Epithelial cell of esophagus (primary cell): Measurements from ENCODE around the gene OAS3.

Source experiments
- DNase-seq: peaks from one replicate; pipeline ENCODE4 v3.0.0; 2010; ENCODE audit warnings: low read depth
- H3K4me3 ChIP-seq: 2 replicates; pipeline ENCODE4 v1.5.1; 2011; ENCODE audit warnings: mild to moderate bottlenecking, low read length, control low read depth
- TF ChIP-seq, protein P1 (sequence below): IDR thresholded peaks from 2 replicates; pipeline ENCODE4 v1.5.1; 2011; ENCODE audit warnings: low read depth, mild to moderate bottlenecking, low read length, control low read depth, inconsistent platforms; ENCODE audit not compliant: insufficient read depth; ENCODE audit errors: missing control alignments

OAS3 gene

DNA sequence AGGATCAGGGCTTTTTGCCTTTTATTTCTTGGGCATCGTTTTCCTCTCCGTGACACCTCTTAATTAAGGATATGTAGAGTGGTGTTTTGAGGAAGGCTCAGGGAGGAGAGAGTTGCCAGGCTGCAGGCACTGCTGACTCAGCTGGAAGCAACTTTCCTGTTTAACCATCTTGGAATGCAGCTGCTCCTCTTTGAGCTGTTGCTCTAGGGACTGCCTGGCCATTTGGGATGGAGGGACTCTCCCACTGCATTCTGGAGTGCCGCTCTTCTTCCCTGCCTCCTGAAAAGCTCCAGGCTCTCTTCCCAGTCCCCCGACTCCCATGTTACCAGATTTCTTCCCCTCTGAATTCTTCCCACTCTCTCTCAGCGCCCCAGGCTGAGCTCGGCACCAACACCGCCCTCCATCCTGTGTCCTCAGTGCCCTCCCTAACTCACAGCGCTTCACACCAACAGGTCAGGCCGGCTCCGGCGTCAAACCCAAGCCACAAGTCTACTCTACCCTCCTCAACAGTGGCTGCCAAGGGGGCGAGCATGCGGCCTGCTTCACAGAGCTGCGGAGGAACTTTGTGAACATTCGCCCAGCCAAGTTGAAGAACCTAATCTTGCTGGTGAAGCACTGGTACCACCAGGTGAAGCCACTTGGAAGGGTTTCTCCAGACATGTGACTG is 5.9 kb downstream of the OAS3 start:
- peak; percentile 60 for DNase-seq
- H3K4me3 ChIP-seq, result no peak overlapping the region
- TF ChIP-seq, protein P1, sequence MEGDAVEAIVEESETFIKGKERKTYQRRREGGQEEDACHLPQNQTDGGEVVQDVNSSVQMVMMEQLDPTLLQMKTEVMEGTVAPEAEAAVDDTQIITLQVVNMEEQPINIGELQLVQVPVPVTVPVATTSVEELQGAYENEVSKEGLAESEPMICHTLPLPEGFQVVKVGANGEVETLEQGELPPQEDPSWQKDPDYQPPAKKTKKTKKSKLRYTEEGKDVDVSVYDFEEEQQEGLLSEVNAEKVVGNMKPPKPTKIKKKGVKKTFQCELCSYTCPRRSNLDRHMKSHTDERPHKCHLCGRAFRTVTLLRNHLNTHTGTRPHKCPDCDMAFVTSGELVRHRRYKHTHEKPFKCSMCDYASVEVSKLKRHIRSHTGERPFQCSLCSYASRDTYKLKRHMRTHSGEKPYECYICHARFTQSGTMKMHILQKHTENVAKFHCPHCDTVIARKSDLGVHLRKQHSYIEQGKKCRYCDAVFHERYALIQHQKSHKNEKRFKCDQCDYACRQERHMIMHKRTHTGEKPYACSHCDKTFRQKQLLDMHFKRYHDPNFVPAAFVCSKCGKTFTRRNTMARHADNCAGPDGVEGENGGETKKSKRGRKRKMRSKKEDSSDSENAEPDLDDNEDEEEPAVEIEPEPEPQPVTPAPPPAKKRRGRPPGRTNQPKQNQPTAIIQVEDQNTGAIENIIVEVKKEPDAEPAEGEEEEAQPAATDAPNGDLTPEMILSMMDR, result no peak

DNA sequence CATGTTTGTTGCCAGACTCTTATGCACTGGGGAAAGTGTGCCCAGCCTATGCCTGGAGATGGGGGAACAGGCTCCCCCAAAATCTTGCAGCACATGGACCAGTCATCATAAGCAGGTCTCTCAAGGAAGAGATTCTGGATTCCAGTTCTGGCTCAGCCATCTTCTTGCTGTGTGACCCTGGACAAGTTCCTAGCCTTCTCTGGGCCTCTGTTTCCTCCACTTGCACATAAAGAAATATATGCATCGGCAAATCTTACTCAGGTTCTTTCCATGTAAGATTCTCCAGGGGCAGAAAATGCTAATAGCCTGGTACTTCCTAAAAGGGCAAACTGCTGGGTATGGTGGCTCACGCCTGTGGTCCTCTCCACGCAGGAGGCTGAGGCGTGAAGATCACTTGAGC is 7.2 kb downstream of the OAS3 start:
- TF ChIP-seq, protein P1, result no peak
- no peak for DNase-seq
- H3K4me3 ChIP-seq, result no peak overlapping the region

- no peak for DNase-seq
- TF ChIP-seq, protein P1, result no peak
- no peak overlapping the region for H3K4me3 ChIP-seq
Observed at GRCh38 chr12:112946236-112947000, 8.1 kb downstream of the OAS3 start.

GRCh38 chr12:112947314-112947713 is 9.0 kb downstream of the OAS3 start:
- no peak overlapping the region for H3K4me3 ChIP-seq
- TF ChIP-seq, protein P1, result no peak
- DNase-seq, result no peak

- DNase-seq, result no peak
- TF ChIP-seq, protein P1, result no peak
- no peak overlapping the region for H3K4me3 ChIP-seq
Observed at GRCh38 chr12:112947761-112948160, 9.5 kb downstream of the OAS3 start.

DNA sequence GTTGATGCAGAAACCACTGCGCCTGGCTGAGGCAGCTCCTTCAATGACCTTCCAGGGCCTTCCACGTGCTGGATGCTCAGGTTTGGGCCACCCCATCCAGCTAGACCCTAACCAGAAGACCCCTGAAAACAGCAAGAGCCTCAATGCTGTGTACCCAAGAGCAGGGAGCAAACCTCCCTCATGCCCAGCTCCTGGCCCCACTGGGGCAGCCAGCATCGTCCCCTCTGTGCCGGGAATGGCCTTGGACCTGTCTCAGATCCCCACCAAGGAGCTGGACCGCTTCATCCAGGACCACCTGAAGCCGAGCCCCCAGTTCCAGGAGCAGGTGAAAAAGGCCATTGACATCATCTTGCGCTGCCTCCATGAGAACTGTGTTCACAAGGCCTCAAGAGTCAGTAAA is 10.5 kb downstream of the OAS3 start:
- no peak for DNase-seq
- TF ChIP-seq, protein P1, result no peak
- H3K4me3 ChIP-seq, result no peak overlapping the region
